A549 treated with CpdA at 1 μM for 4 hours (cell line): ENCODE results near the gene PEX6. TPM values are rescaled to one million over a fixed set of nuclear protein-coding genes. Genes with fewer than 3 reads are reported as not detected.

Experiments
- total RNA-seq: library from RNA; stranded (reverse); fragments of 200-300 nt; extraction: Qiagen RNA extraction; gene quantifications from 5 replicates; pipeline ENCODE4 v1.2.3, GENCODE V29; 2022; ENCODE audit warnings: low read depth

The PEX6 gene
- 4.9 to 10.1 TPM (median 9.7 TPM) in 5 replicates for total RNA-seq

GRCh38 chr6:42978839-42979522, at the start of gene PEX6:
PEX6 (minus strand) TSS chr6:42979181; CDS start chr6:42979150, 31 bp downstream.

GRCh38 chr6:43021270-43022047, 42.5 kb upstream of the PEX6 start, which contains the start of gene RRP36:
RRP36 (plus strand) TSS chr6:43021623; CDS start chr6:43021655, 32 bp downstream.

GRCh38 chr6:43013843-43014433, 35.0 kb upstream of the PEX6 start, which contains the start of the genes KLHDC3 and MEA1:
KLHDC3 (plus strand) TSS chr6:43014249; CDS start chr6:43017193, 2,944 bp downstream.
MEA1 (minus strand) TSS chr6:43013946; CDS start chr6:43013813, 133 bp downstream.

GRCh38 chr6:42984001-42984923, 5.3 kb upstream of the PEX6 start, which contains the start of gene PPP2R5D:
PPP2R5D (plus strand) TSS chr6:42984570; CDS start chr6:42984678, 108 bp downstream.

GRCh38 chr6:42960243-42961019, 18.6 kb downstream of the PEX6 start, which contains the start of gene GNMT:
GNMT (plus strand) TSS chr6:42960754; CDS start chr6:42960768, 14 bp downstream.

GRCh38 chr6:42928986-42929820, 49.8 kb downstream of the PEX6 start, which contains the start of gene CNPY3:
CNPY3 (plus strand) TSS chr6:42929480; CDS start chr6:42929571, 91 bp downstream.

GRCh38 chr6:42915732-42916131, 63.2 kb downstream of the PEX6 start, which contains the start of gene PTCRA:
PTCRA (plus strand) TSS chr6:42916053; CDS start chr6:42916070, 17 bp downstream.

Other genes with a start within 250 kb of the PEX6 start
- gene TBCC, start 233.1 kb downstream of the PEX6 start, total RNA-seq = 15.7 to 16.7 TPM (median 16.5 TPM) in 5 replicates
- 3.0 to 3.6 TPM (median 3.5 TPM) in 5 replicates for gene BICRAL, start 197.1 kb downstream of the PEX6 start, total RNA-seq
- 67.3 to 112 TPM (median 71.4 TPM) in 5 replicates for gene RPL7L1, start 99.6 kb downstream of the PEX6 start, total RNA-seq
- gene PTCRA, start 63.1 kb downstream of the PEX6 start, total RNA-seq = not detected in 5 replicates
- 34.5 to 48.5 TPM (median 46.9 TPM) in 5 replicates for gene CNPY3, start 49.7 kb downstream of the PEX6 start, total RNA-seq
- gene GNMT, start 18.4 kb downstream of the PEX6 start, total RNA-seq = 0.09 to 0.20 TPM in 2 of 5 replicates, not detected in the others
- gene PPP2R5D, start 5.4 kb upstream of the PEX6 start, total RNA-seq = 26.7 to 30.0 TPM (median 28.5 TPM) in 5 replicates
- 90.7 to 104 TPM (median 95.9 TPM) in 5 replicates for gene MEA1, start 34.8 kb upstream of the PEX6 start, total RNA-seq
- 25.6 to 34.3 TPM (median 29.9 TPM) in 5 replicates for gene KLHDC3, start 35.1 kb upstream of the PEX6 start, total RNA-seq
- 65.0 to 76.1 TPM (median 71.7 TPM) in 5 replicates for gene RRP36, start 42.4 kb upstream of the PEX6 start, total RNA-seq
- gene CUL7, start 74.7 kb upstream of the PEX6 start, total RNA-seq = 6.1 to 8.5 TPM (median 7.2 TPM) in 5 replicates
- gene MRPL2, start 80.3 kb upstream of the PEX6 start, total RNA-seq = 53.6 to 63.0 TPM (median 58.7 TPM) in 5 replicates
- 6.1 to 8.2 TPM (median 7.0 TPM) in 5 replicates for gene KLC4, start 80.5 kb upstream of the PEX6 start, total RNA-seq
- gene PTK7, start 97.1 kb upstream of the PEX6 start, total RNA-seq = 4.7 to 5.3 TPM (median 5.0 TPM) in 5 replicates
- 13.4 to 18.9 TPM (median 17.6 TPM) in 5 replicates for gene SRF, start 192.1 kb upstream of the PEX6 start, total RNA-seq
- 7.4 to 9.8 TPM (median 8.6 TPM) in 5 replicates for gene CUL9, start 203.0 kb upstream of the PEX6 start, total RNA-seq